Endodermal cell (in vitro differentiated cells): ENCODE results near the gene BGLAP. TPM values are rescaled to one million over a fixed set of nuclear protein-coding genes. Genes with fewer than 3 reads are reported as not detected.

Source experiments
- DNase-seq: peaks from one replicate; pipeline ENCODE4 v3.0.0-alpha.2; 2017
- H3K27ac ChIP-seq: 2 replicates; pipeline ENCODE4 v1.5.1; 2013; ENCODE audit warnings: mild to moderate bottlenecking, low read depth, low read length, moderate library complexity
- H3K27me3 ChIP-seq: 2 replicates; pipeline ENCODE4 v1.6.1; 2013; ENCODE audit warnings: mild to moderate bottlenecking, low read length, moderate library complexity; ENCODE audit not compliant: insufficient read depth, control insufficient read depth, poor library complexity, severe bottlenecking
- H3K36me3 ChIP-seq: 2 replicates; pipeline ENCODE4 v1.7.0; 2013; ENCODE audit warnings: mild to moderate bottlenecking, low read length, moderate library complexity; ENCODE audit not compliant: control insufficient read depth, insufficient read depth
- H3K4me1 ChIP-seq: one replicate; pipeline ENCODE4 v1.7.0; 2013; ENCODE audit warnings: low read length; ENCODE audit not compliant: control insufficient read depth, insufficient read depth
- H3K4me3 ChIP-seq: 2 replicates; pipeline ENCODE4 v1.5.1; 2013; ENCODE audit warnings: mild to moderate bottlenecking, low read length, moderate library complexity
- H3K9ac ChIP-seq: 2 replicates; pipeline ENCODE4 v1.6.1; 2013; ENCODE audit warnings: mild to moderate bottlenecking, low read length, moderate library complexity; ENCODE audit not compliant: poor library complexity, severe bottlenecking; ENCODE audit errors: extremely low read depth
- H3K9me3 ChIP-seq: 2 replicates; pipeline ENCODE4 v1.6.1; 2013; ENCODE audit warnings: mild to moderate bottlenecking, low read length, moderate library complexity; ENCODE audit not compliant: control insufficient read depth
- H3K27ac Mint-ChIP-seq: 2 replicates; pipeline ENCODE4 v1.8.0; 2020; ENCODE audit warnings: mixed read lengths
- H3K27me3 Mint-ChIP-seq: 2 replicates; pipeline ENCODE4 v1.8.0; 2021; ENCODE audit warnings: mild to moderate bottlenecking, mixed read lengths; ENCODE audit not compliant: insufficient read depth
- H3K36me3 Mint-ChIP-seq: 2 replicates; pipeline ENCODE4 v1.8.0; 2020; ENCODE audit warnings: low read depth, mixed read lengths
- H3K4me1 Mint-ChIP-seq: 2 replicates; pipeline ENCODE4 v1.8.0; 2020; ENCODE audit warnings: mixed read lengths
- H3K4me3 Mint-ChIP-seq: 2 replicates; pipeline ENCODE4 v1.8.0; 2020; ENCODE audit warnings: mild to moderate bottlenecking, moderate library complexity, mixed read lengths
- H3K9me3 Mint-ChIP-seq: 2 replicates; pipeline ENCODE4 v1.8.0; 2020; ENCODE audit warnings: mild to moderate bottlenecking, mixed read lengths
- CTCF ChIP-seq: fragments of 200-600 bp; sonication (generic); conservative IDR thresholded peaks from 2 replicates; pipeline ENCODE4 v1.5.0; 2021; ENCODE audit warnings: antibody characterized with exemption, mild to moderate bottlenecking
- WGBS, 2 experiments: methylation state at CpG; one replicate each; pipeline versions ENCODE4 v1.1.5 to v1.1.7; 2013; ENCODE audit warnings: missing lambda C conversion rate in 2 of 2, mixed read lengths in 1 of 2; ENCODE audit not compliant: insufficient coverage in 1 of 2, insufficient read length in 1 of 2; 5-methylcytosine and 5-hydroxymethylcytosine counted together
- total RNA-seq, 2 donors: library from RNA; stranded (reverse); fragmentation: NEBNext Ultra II Directional in 1 of 2; extraction: Animal tissue kit (Norgen Biotek cat#: 25700) in 1 of 2; gene quantifications; 2 replicates in 1 of 2; 3 replicates in 1 of 2; pipeline ENCODE4 v1.2.1, GENCODE V29; 2021

The BGLAP gene
- total RNA-seq, 2 donors from 2014 or later, result 4.6 to 5.4 TPM

- no peak overlapping the region for H3K9ac ChIP-seq
- H3K4me1 Mint-ChIP-seq, result peaks cover 6% of the 10 kb centered on the region
- peaks cover 22% of the 10 kb centered on the region for H3K36me3 Mint-ChIP-seq
- no peak overlapping the region for H3K27ac ChIP-seq
- DNase-seq, result no peak
- TF ChIP-seq CTCF, result no peak
- H3K4me1 ChIP-seq, result no peaks in the 10 kb centered on the region
- H3K27me3 Mint-ChIP-seq, result peaks cover 4% of the 10 kb centered on the region
- H3K9me3 ChIP-seq, result no peaks in the 10 kb centered on the region
- H3K4me3 Mint-ChIP-seq, result peak overlapping the region; percentile 51
- peaks cover 20% of the 10 kb centered on the region for H3K36me3 ChIP-seq
- H3K27me3 ChIP-seq, result no peaks in the 10 kb centered on the region
- 88 to 100% methylated on average over 2 to 10 of the region's 10 CpGs for whole genome bisulfite sequencing, 2 experiments
- H3K27ac Mint-ChIP-seq, result peak overlapping the region; percentile 42
- H3K4me3 ChIP-seq, result no peak overlapping the region
- no peaks in the 10 kb centered on the region for H3K9me3 Mint-ChIP-seq
Observed at GRCh38 chr1:156246241-156246780, 4.3 kb downstream of the BGLAP start.

- Mint-ChIP-seq H3K27ac (no peak overlapping the region), H3K27me3 (peaks cover 4% of the 10 kb centered on the region), H3K9me3 (no peaks in the 10 kb centered on the region), H3K4me3 (no peak overlapping the region), H3K36me3 (peaks cover 23% of the 10 kb centered on the region), H3K4me1 (peaks cover 6% of the 10 kb centered on the region)
- Histone ChIP-seq H3K27ac (no peak overlapping the region), H3K9me3 (no peaks in the 10 kb centered on the region), H3K36me3 (peaks cover 26% of the 10 kb centered on the region), H3K4me1 (no peaks in the 10 kb centered on the region), H3K27me3 (no peaks in the 10 kb centered on the region), H3K4me3 (no peak overlapping the region), H3K9ac (no peak overlapping the region)
- DNase-seq, result peak; percentile 60
- 92 to 96% methylated on average over 5 to 16 of the region's 16 CpGs for WGBS, 2 experiments
- TF ChIP-seq CTCF, result peak; percentile 21
Observed at GRCh38 chr1:156246781-156247459, 4.9 kb downstream of the BGLAP start.

GRCh38 chr1:156247460-156248322 is 5.7 kb downstream of the BGLAP start, which contains the start of gene PAQR6:
Gene PAQR6 (minus strand): TSS chr1:156248056. CDS start chr1:156246731, 1,325 bp downstream.
- no peak for TF ChIP-seq CTCF
- Histone ChIP-seq H3K9me3 (no peaks in the 10 kb centered on the region), H3K27me3 (no peaks in the 10 kb centered on the region), H3K27ac (peak within 1 kb of the TSS; percentile 80), H3K36me3 (peaks cover 34% of the 10 kb centered on the region), H3K4me1 (no peaks in the 10 kb centered on the region), H3K9ac (no peak within 1 kb of the TSS), H3K4me3 (no peak within 1 kb of the TSS)
- H3K27me3 Mint-ChIP-seq, result peaks cover 4% of the 10 kb centered on the region
- no peak within 1 kb of the TSS for H3K27ac Mint-ChIP-seq
- 81 to 88% methylated on average over 10 to 16 of the region's 16 CpGs for WGBS, 2 experiments
- DNase-seq, result peak; percentile 66
- H3K36me3 Mint-ChIP-seq, result peaks cover 30% of the 10 kb centered on the region
- H3K4me3 Mint-ChIP-seq, result no peak within 1 kb of the TSS
- no peaks in the 10 kb centered on the region for H3K9me3 Mint-ChIP-seq
- peaks cover 6% of the 10 kb centered on the region for H3K4me1 Mint-ChIP-seq
